Spinal cord (tissue), 10 donors: ENCODE data around the gene VPS9D1. TPM values are rescaled to one million over a fixed set of nuclear protein-coding genes. Genes with fewer than 3 reads are reported as not detected.

Source experiments
- DNase-seq, 6 donors: peaks; one replicate each; pipeline versions ENCODE4 v3.0.0 to v3.0.0-alpha.2; 2013 to 2015; ENCODE audit warnings: low spot score in 6 of 6, low read depth in 4 of 6
- H3K27ac ChIP-seq: one replicate; pipeline ENCODE4 v1.5.1; 2013; ENCODE audit warnings: low read depth, low read length, control low read depth
- H3K27me3 ChIP-seq: one replicate; pipeline ENCODE4 v1.6.1; 2013; ENCODE audit warnings: low read length; ENCODE audit not compliant: control insufficient read depth, insufficient read depth
- H3K36me3 ChIP-seq: one replicate; pipeline ENCODE4 v1.6.1; 2013; ENCODE audit warnings: low read length; ENCODE audit not compliant: control insufficient read depth, insufficient read depth
- H3K4me1 ChIP-seq: one replicate; pipeline ENCODE4 v1.6.1; 2013; ENCODE audit warnings: low read length; ENCODE audit not compliant: control insufficient read depth, insufficient read depth
- H3K4me3 ChIP-seq: one replicate; pipeline ENCODE4 v1.5.1; 2013; ENCODE audit warnings: low read depth, low read length, control low read depth
- H3K9me3 ChIP-seq: one replicate; pipeline ENCODE4 v1.6.1; 2013; ENCODE audit warnings: low read length; ENCODE audit not compliant: control insufficient read depth, insufficient read depth
- WGBS: methylation state at CpG from one replicate; pipeline ENCODE4 v1.1.5; 2013; ENCODE audit warnings: missing lambda C conversion rate; ENCODE audit not compliant: insufficient coverage; 5-methylcytosine and 5-hydroxymethylcytosine counted together
- polyA plus RNA-seq, 2 donors: library from polyadenylated mRNA; unstranded; fragments of 120-200 nt; gene quantifications; one replicate each; pipeline ENCODE4 v1.2.1, GENCODE V29; 2013; ENCODE audit not compliant: insufficient read length in 2 of 2
- total RNA-seq, 2 donors: library from RNA; depleted of rRNA in 1 of 2; stranded (reverse); fragments of 120-200 nt in 1 of 2; fragments of >200 nt in 1 of 2; gene quantifications; one replicate each; pipeline versions ENCODE4 v1.2.3 to v1.2.4, GENCODE V29; 2013 to 2014
- donor health status: healthy.

VPS9D1 gene
- total and polyA plus RNA-seq, 4 donors = 9.4 to 49.7 (median 26.5) TPM

DNA sequence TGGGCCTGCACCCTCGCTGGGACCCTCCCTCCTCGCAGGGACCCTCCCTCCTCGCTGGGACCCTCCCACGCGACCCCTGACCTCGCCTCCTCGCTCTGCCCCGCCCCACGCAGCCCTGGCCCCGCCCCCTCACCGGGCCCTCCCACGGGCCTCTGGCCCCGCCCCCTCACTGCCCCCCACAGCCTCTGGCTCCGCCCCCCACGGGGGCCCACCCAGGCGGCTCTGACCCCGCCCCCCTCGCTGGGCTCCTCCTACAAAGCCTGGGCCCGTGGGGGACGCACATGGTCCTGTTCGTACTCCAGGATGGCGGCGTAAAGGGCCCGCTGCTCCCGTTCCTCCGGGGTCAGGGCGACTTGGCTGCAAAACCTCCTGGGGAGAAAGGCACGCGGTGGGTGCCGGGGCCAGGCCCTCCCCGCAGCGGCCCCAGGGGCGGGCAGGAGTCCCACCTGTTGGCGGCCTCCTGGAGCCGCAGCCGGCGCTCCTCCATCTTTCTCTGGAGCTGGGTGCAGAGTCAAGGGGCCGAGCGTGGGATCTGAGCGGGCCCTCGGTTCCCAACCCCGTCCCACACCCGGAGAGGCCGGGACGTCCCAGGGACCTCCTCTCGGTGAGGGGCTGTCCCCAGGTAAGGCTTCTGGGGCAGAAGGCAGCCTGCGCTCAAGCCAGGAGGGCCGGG is 9.0 kb downstream of the VPS9D1 start:
- H3K27ac ChIP-seq = no peak overlapping the region
- H3K4me3 ChIP-seq = peak overlapping the region; percentile 18
- H3K9me3 ChIP-seq = no peaks in the 10 kb centered on the region

DNA sequence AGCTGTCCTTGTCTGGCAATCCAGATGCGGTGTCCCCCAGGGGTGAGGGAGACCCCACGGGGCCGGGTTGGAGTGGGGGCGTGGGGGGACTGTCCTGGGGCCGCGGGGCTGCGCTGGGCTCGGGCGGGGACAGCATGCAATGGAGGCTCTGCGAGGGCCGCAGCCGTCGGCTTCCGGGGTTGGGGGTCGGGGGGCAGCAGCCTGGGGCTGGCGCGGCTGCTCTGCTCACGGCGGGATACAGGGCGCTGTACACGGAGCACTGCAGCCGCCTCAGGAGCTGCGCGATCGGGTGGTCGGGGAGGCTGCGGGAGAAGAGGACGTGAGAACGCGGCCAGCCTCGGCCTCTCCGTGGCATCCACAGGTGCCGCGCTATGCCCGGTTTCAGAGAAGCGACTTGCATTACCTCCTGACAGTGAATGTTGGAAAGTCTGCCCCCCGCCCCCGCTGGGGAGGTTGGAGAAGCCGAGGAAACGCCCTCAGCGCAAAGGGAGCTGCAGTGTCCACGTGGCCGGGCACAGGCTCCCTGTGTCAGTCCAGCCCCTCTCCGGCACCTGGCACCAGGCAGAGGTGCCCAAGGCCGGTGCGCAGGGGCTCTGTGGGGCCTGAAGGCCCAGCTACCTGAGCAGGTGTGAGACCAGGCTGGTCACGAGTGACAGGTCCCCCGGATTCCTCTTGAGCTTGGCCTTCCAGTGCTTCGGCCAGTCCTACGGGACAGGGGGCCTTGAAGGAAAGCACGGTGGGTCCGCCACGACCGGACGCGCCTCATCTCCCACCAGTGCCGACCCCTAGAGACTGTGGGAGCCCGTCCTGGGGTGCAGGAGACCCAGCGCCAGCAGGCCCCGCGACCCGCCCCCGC is 9.8 kb downstream of the VPS9D1 start:
- Histone ChIP-seq H3K4me3 (no peak overlapping the region), H3K4me1 (peaks cover 23% of the 10 kb centered on the region), H3K27me3 (no peaks in the 10 kb centered on the region), H3K9me3 (no peaks in the 10 kb centered on the region), H3K36me3 (peaks cover 72% of the 10 kb centered on the region), H3K27ac (no peak overlapping the region)
- no peak for DNase-seq
- WGBS = 56% methylated on average over 61 of the region's 63 CpGs

More for the DNA sequence above, 9.0 kb downstream of the VPS9D1 start:
- DNase-seq = peak in 1 of 6 donors; percentile 46
- Histone ChIP-seq H3K27me3 (no peaks in the 10 kb centered on the region), H3K36me3 (peaks cover 73% of the 10 kb centered on the region), H3K4me1 (peaks cover 17% of the 10 kb centered on the region)
- 9% methylated on average over 39 of the region's 48 CpGs for WGBS

DNA sequence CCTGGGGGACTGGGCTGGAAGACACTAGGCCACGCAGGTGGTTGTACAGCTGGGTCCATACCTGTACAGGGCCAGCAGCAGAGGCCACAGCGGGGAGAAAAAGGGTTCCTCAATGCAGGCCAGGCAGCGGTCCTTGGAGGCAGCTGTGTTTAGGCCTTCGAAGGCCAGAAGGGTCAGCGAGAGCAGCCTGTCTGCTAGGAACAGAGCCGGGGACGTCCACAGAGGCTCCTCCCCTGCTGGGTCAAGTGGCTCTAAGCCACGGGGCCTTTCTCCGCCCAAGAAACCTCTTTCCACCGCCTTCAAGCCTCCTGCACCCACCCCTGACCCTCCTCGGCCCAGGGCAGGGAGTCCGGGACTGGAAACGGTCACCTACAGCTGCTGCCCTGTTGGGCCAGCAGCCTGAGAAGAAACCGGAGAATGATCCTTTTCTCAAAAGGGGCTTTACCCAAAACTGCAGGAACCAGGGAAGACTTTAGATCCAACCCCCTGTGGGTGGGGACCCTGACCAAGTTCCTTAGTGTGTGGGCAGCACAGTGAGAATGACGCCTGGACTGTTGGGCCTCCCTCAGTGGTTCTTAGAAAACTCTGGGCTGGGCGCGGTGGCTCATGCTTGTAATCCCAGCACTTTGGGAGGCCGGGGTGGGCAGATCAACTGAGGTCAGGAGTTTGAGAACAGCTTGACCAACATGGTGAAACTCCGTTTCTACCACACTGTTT is 10.8 kb downstream of the VPS9D1 start:
- no peak for DNase-seq

DNA sequence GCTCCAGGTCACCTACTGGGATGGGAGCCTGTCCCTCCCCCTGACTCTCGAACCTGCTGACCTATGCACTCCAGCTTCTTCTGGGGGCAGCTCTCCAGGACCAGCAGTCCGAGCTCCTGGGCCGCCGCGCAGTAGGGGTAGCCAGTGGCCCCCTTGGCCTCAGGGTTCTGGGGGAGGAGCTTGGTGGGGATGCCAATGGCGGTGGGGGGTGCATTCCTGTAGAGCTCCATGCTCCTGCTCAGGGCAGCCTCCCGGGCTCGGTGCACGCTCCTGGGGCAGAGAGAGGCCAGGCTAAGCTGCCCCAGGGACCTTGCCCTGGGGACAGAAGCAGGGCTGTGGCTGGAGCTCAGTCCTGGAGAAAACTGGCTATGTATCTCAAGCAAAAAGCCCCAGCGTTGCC is 11.5 kb downstream of the VPS9D1 start:
- no peak overlapping the region for H3K4me3 ChIP-seq
- 66% methylated on average over 10 of the region's 10 CpGs for WGBS
- H3K27me3 ChIP-seq = no peaks in the 10 kb centered on the region
- no peak for DNase-seq
- no peaks in the 10 kb centered on the region for H3K9me3 ChIP-seq
- H3K36me3 ChIP-seq = peaks cover 63% of the 10 kb centered on the region
- no peak overlapping the region for H3K27ac ChIP-seq
- peaks cover 28% of the 10 kb centered on the region for H3K4me1 ChIP-seq

More for the DNA sequence above, 10.8 kb downstream of the VPS9D1 start:
- WGBS = 80% methylated on average over 18 of the region's 19 CpGs
- peaks cover 28% of the 10 kb centered on the region for H3K4me1 ChIP-seq
- H3K9me3 ChIP-seq = no peaks in the 10 kb centered on the region
- H3K27ac ChIP-seq = no peak overlapping the region
- peaks cover 69% of the 10 kb centered on the region for H3K36me3 ChIP-seq
- no peak overlapping the region for H3K4me3 ChIP-seq
- no peaks in the 10 kb centered on the region for H3K27me3 ChIP-seq

DNA sequence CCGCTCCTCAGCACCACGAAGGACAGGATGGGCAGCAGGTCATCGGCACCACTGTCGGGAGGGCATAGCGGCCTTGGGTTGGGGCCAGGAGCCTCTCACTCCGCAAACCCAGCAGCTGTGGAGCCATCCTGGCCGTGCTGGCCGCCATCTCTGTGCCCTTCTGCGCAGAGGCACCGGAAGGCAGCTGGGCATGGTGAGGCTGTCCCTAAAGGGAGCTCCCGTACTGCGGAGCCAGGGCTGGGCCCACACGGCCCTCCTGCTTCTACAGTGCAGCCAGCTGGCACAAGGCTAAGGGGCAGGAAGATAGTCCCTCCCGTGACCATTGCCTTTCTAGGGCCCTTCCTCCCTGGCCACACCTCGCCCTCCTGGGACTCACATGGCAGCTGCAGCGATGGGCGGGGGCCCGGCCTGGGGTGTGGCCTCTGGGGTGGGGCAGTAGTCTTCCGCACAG is 12.2 kb downstream of the VPS9D1 start:
- peaks cover 63% of the 10 kb centered on the region for H3K36me3 ChIP-seq
- no peaks in the 10 kb centered on the region for H3K9me3 ChIP-seq
- WGBS = 85% methylated on average over 19 of the region's 19 CpGs
- no peak overlapping the region for H3K27ac ChIP-seq
- H3K4me1 ChIP-seq = peaks cover 28% of the 10 kb centered on the region
- no peak overlapping the region for H3K4me3 ChIP-seq
- H3K27me3 ChIP-seq = no peaks in the 10 kb centered on the region
- DNase-seq = no peak

DNA sequence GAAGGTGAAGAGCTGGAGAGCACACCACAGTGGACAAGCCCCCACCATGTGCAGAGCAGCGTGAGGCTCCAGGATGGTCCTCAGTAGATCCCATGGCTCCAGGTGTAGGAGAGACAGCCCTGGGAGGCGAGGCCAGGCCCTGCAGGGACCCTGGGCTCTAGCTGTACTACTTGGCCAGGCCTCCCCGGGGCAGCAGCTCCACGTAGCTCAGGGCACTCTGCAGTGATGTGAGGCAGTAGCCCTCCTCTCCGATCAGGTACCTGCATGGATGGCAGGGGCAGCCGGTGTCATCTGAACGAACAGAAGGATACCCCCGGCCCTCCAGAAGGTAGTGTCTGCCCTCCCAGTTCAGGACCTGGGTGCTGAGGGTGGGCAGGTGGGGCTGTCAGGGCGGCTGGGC is 13.0 kb downstream of the VPS9D1 start:
- Histone ChIP-seq H3K36me3 (peaks cover 63% of the 10 kb centered on the region), H3K4me1 (peaks cover 26% of the 10 kb centered on the region), H3K27me3 (no peaks in the 10 kb centered on the region), H3K4me3 (no peak overlapping the region), H3K9me3 (no peaks in the 10 kb centered on the region), H3K27ac (no peak overlapping the region)
- 93% methylated on average over 9 of the region's 9 CpGs for WGBS
- no peak for DNase-seq

DNA sequence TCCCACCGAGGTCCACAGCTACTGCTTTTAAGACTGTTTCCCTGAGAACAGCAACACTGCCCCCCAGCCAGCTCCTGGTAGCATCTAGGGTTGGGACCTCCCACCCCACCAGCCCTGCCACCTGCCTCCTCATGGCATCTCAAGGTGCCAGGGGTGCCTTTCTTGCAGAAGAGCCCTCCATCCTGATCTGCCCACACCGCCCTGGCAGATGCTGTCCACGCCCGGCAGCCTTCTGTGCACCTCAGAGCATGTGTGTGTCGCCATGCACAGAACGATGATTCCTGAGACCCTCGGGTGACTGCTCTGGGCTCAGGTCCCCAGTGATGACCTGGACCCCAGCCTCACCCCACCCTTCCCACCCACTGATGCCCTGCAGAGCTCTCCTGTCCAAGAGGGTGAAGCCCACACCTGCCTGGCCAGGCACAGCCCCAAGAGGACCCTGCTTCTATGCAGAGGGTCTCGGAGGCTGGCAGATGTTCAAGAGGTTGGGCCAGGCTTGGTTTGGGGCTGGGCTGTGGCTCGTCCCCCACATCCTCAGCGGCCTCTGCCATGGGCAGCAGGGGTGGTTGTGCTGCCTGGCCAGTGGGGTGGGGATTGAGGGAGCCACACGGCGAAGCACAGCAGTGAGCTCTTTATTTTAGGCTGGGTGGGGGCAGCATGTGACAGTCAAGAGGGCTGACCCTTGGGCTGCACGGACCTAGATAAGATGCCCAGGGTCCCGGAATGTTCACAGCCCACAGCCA is 14.0 kb downstream of the VPS9D1 start:
- Histone ChIP-seq H3K27ac (no peak overlapping the region), H3K27me3 (no peaks in the 10 kb centered on the region), H3K36me3 (peaks cover 55% of the 10 kb centered on the region), H3K4me1 (peaks cover 24% of the 10 kb centered on the region), H3K4me3 (no peak overlapping the region), H3K9me3 (no peaks in the 10 kb centered on the region)
- no peak for DNase-seq
- 76% methylated on average over 11 of the region's 14 CpGs for WGBS

DNA sequence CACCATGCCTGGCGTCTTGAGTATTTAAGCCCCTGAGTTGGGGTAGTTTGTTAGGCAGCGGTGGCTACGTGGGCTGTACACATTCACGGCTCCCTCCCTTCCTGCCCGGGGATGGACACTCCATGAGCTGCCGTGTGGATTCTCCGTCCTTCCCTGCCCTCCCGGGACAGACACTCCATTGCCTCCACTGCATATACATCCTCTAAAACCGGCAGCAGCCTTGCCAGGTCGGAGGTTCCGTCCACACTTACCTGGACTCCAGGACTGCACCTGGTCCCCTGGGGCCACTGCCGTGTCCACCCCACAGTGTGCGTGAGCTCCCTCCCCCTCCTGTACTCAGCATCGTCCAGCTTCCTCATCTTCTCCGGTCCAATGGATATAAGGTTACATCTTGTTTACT is 15.7 kb downstream of the VPS9D1 start:
- no peaks in the 10 kb centered on the region for H3K27me3 ChIP-seq
- 81% methylated on average over 11 of the region's 15 CpGs for WGBS
- H3K36me3 ChIP-seq = peaks cover 40% of the 10 kb centered on the region
- no peaks in the 10 kb centered on the region for H3K9me3 ChIP-seq
- H3K4me1 ChIP-seq = peaks cover 29% of the 10 kb centered on the region
- DNase-seq = no peak
- no peak overlapping the region for H3K27ac ChIP-seq
- H3K4me3 ChIP-seq = no peak overlapping the region

- Histone ChIP-seq H3K9me3 (no peaks in the 10 kb centered on the region), H3K27me3 (no peaks in the 10 kb centered on the region), H3K36me3 (peaks cover 36% of the 10 kb centered on the region), H3K27ac (no peak overlapping the region), H3K4me1 (peaks cover 34% of the 10 kb centered on the region), H3K4me3 (no peak overlapping the region)
- 66% methylated on average over 13 of the region's 13 CpGs for WGBS
- DNase-seq = no peak
Measured at GRCh38 chr16:89704281-89704680, 16.4 kb downstream of the VPS9D1 start.
